Panc1 (cell line): ENCODE data around the gene GRAMD1A.
"Not testable (repeated sequence)": the region's sequence is repeated elsewhere in the genome, so short reads cannot be mapped to it uniquely, and the experiment has no call there.

Source experiments
- CTCF ChIP-seq: fragments of 450-650 bp; IDR thresholded peaks from 2 replicates; pipeline ENCODE4 v1.5.1; 2017; ENCODE audit warnings: mild to moderate bottlenecking
- POLR2AphosphoS5 ChIP-seq: IDR thresholded peaks from 2 replicates; pipeline ENCODE4 v1.6.1; 2012; ENCODE audit warnings: mild to moderate bottlenecking, low read depth, low read length, moderate library complexity
- REST ChIP-seq, 2 experiments: IDR thresholded peaks; 2 replicates each; pipeline ENCODE4 v1.6.1; 2011 to 2012; ENCODE audit warnings: low read depth in 2 of 2, control low read depth in 1 of 2, low read length in 1 of 2, mild to moderate bottlenecking in 1 of 2, moderate library complexity in 1 of 2; ENCODE audit not compliant: insufficient read depth in 1 of 2
- SIN3A ChIP-seq: IDR thresholded peaks from 2 replicates; pipeline ENCODE4 v1.6.1; 2012; ENCODE audit warnings: low read depth, mild to moderate bottlenecking, low read length, moderate library complexity, borderline replicate concordance; ENCODE audit not compliant: insufficient read depth
- TCF7L2 ChIP-seq: IDR thresholded peaks from 2 replicates; pipeline ENCODE4 v1.6.1; 2011; ENCODE audit warnings: mild to moderate bottlenecking, low read depth, low read length, inconsistent platforms

GRCh38 chr19:34970185-34970780, 29.8 kb upstream of the GRAMD1A start:
- not testable (repeated sequence) for TF ChIP-seq CTCF; POLR2AphosphoS5; SIN3A; REST (IDR thresholded peaks at IDR 0.05; ENCODE audit: insufficient read depth in 1 of 2, low read depth in 2 of 2, low read length in 1 of 2); TCF7L2
